ENCODE results near the gene C9orf153. TPM values are rescaled to one million over a fixed set of nuclear protein-coding genes. Genes with fewer than 3 reads are reported as not detected.
A peak's percentile ranks its signal among the peaks of the same experiment; 100 is the strongest.

C9orf153 gene
- total RNA-seq, 1 experiment from 2014 or later, result 0.17 TPM

DNA sequence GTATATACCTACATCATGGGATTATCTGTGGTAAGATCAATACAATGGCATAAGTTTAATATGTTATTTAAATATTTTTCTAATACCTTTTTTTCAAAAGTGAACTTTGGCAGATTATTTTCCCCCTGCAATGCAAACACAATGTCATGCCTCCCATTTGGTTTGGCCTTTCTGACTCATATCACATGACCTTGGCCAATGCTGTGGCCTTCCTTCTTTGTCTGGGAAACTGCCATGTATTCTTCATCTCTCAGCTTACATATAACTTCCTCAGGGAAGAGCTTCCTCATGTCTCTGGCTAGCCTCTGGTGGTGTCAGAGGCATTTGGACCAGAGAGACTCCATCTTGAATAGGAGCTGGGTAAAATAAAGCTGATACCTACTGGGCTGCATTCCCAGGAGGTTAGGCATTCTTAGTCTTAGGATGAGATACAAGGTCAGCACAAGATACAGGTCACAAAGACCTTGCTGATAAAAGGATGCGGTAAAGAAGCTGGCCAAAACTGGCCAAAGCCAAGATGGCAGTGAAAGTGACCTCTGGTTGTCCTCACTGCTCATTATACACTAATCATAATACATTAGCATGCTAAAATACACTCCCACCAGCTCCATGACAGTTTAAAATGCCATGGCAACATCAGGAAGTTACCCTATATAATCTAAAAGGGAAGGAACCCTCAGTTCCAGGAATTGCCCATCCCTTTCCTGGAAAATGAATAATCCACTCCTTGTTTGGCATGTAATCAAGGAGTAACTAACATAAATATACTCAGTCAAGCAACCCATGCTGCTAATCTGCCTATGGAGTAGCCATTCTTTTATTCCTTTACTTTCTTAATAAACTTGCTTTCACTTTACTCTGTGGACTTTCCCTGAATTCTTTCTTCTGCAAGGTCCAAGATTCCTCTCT is 76.0 kb downstream of the C9orf153 start:
- H3K4ac ChIP-seq (ENCODE audit: low read depth, low read length), result no peak overlapping the region
- no peak overlapping the region for H3K14ac ChIP-seq (ENCODE audit: insufficient read depth, low read length)
- H4K5ac ChIP-seq (ENCODE audit: insufficient read length, low read depth, low read length), result no peak overlapping the region
- H3K56ac ChIP-seq (ENCODE audit: insufficient read length, low read depth, low read length), result no peak overlapping the region
- no peak for DNase-seq
- TF ChIP-seq, protein P1, sequence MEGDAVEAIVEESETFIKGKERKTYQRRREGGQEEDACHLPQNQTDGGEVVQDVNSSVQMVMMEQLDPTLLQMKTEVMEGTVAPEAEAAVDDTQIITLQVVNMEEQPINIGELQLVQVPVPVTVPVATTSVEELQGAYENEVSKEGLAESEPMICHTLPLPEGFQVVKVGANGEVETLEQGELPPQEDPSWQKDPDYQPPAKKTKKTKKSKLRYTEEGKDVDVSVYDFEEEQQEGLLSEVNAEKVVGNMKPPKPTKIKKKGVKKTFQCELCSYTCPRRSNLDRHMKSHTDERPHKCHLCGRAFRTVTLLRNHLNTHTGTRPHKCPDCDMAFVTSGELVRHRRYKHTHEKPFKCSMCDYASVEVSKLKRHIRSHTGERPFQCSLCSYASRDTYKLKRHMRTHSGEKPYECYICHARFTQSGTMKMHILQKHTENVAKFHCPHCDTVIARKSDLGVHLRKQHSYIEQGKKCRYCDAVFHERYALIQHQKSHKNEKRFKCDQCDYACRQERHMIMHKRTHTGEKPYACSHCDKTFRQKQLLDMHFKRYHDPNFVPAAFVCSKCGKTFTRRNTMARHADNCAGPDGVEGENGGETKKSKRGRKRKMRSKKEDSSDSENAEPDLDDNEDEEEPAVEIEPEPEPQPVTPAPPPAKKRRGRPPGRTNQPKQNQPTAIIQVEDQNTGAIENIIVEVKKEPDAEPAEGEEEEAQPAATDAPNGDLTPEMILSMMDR (conservative IDR thresholded peaks at IDR 0.05), result no peak
- H3K27ac ChIP-seq (ENCODE audit: insufficient read length, low read depth, low read length), result no peak overlapping the region
- Mint-ChIP-seq H3K27ac (peak overlapping the region in 1 of 3 experiments; percentile 40; a peak in 2 of 7 replicates), H3K36me3 (ENCODE audit: insufficient read depth in 1 of 3, low read depth in 3 of 3) (peaks cover 3 to 13% (median 3%) of the 10 kb centered on the region in 3 experiments; a peak in 6 of 7 replicates), H3K4me1 (peaks cover 47 to 59% of the 10 kb centered on the region in 2 experiments), H3K27me3 (ENCODE audit: low read depth) (peaks cover 5% of the 10 kb centered on the region), H3K4me3 (no peak overlapping the region), H3K9me3 (peaks cover 8 to 14% of the 10 kb centered on the region in 2 experiments; a peak in 4 of 5 replicates)
- no peak overlapping the region for H2BK12ac ChIP-seq (ENCODE audit: insufficient read length, low read depth, low read length)
- no peak overlapping the region for H2BK20ac ChIP-seq (ENCODE audit: low read depth, low read length, poor library complexity, severe bottlenecking)
- H3K9ac ChIP-seq (ENCODE audit: extremely low read depth, insufficient read length, low read length), result no peak overlapping the region
- peaks cover 2% of the 10 kb centered on the region; the same call in 1 of the 2 replicates for H3K4me1 ChIP-seq (ENCODE audit: insufficient read depth, low read length)
- H4K20me1 ChIP-seq (ENCODE audit: control insufficient read depth, insufficient read depth, insufficient read length), result no peaks in the 10 kb centered on the region
- no peak overlapping the region for H3K23ac ChIP-seq (ENCODE audit: insufficient read length, low read depth, low read length)
- no peak overlapping the region for H3K4me2 ChIP-seq (ENCODE audit: insufficient read depth, insufficient read length, low read length)
- H3K9me3 ChIP-seq (ENCODE audit: control insufficient read depth, low read depth, low read length), result no peaks in the 10 kb centered on the region
- H2BK15ac ChIP-seq (ENCODE audit: low read depth, low read length), result no peak overlapping the region
- no peak overlapping the region for H3K18ac ChIP-seq (ENCODE audit: insufficient read length, low read depth, low read length)
- H2AK5ac ChIP-seq (ENCODE audit: insufficient read length, low read length), result no peak overlapping the region
- no peaks in the 10 kb centered on the region for H3K79me2 ChIP-seq (ENCODE audit: insufficient read depth, low read length)
- H4K91ac ChIP-seq (ENCODE audit: insufficient read length, low read depth, low read length), result no peak overlapping the region
- no peaks in the 10 kb centered on the region for H3K79me1 ChIP-seq (ENCODE audit: insufficient read depth, low read depth, low read length, poor library complexity, severe bottlenecking)
- no peak overlapping the region for H2AFZ ChIP-seq (ENCODE audit: low read length)
- no peak overlapping the region for H3T11ph ChIP-seq (ENCODE audit: low read length)
- no peaks in the 10 kb centered on the region for H3K27me3 ChIP-seq (ENCODE audit: insufficient read depth, low read length)
- no CpG with 5 or more reads among the region's 1 CpG for WGBS (ENCODE audit: extremely low coverage, insufficient read length, low lambda C conversion rate)
- no peaks in the 10 kb centered on the region for H3K23me2 ChIP-seq (ENCODE audit: insufficient read length, low read depth, low read length, poor library complexity, severe bottlenecking)
- no peak overlapping the region for H4K8ac ChIP-seq (replicated peaks; ENCODE audit: insufficient read length, low read depth, low read length)
- H2BK5ac ChIP-seq (ENCODE audit: insufficient read length, low read length), result no peak overlapping the region
- no peak overlapping the region for H2BK120ac ChIP-seq (ENCODE audit: low read depth, low read length, poor library complexity, severe bottlenecking)

Measured in H9 (cell line).